HEK293 (cell line): Measurements from ENCODE around the gene CFP.
A peak's percentile ranks its signal among the peaks of the same experiment; 100 is the strongest.

ENCODE experiments used
- ATF2 ChIP-seq: fragments of 450-650 bp; formaldehyde crosslinking; IDR thresholded peaks from 2 replicates; pipeline ENCODE4 v1.5.1; 2016; ENCODE audit warnings: missing biosample characterization, missing genetic modification characterization, low read depth
- BCL11B ChIP-seq: fragments of 450-650 bp; formaldehyde crosslinking; IDR thresholded peaks from 2 replicates; pipeline ENCODE4 v1.5.1; 2016; ENCODE audit warnings: low read depth, missing biosample characterization, missing genetic modification characterization
- GLI4 ChIP-seq: fragments of 450-650 bp; formaldehyde crosslinking; IDR thresholded peaks from 2 replicates; pipeline ENCODE4 v1.5.1; 2016; ENCODE audit warnings: missing biosample characterization, missing genetic modification characterization
- KLF8 ChIP-seq: fragments of 450-650 bp; formaldehyde crosslinking; IDR thresholded peaks from 2 replicates; pipeline ENCODE4 v1.5.1; 2016; ENCODE audit warnings: missing biosample characterization, missing genetic modification characterization
- KLF9 ChIP-seq: fragments of 450-650 bp; formaldehyde crosslinking; IDR thresholded peaks from 2 replicates; pipeline ENCODE4 v1.5.1; 2016; ENCODE audit warnings: missing biosample characterization, missing genetic modification characterization, low read depth
- MZF1 ChIP-seq: fragments of 450-650 bp; formaldehyde crosslinking; IDR thresholded peaks from 2 replicates; pipeline ENCODE4 v1.5.1; 2017; ENCODE audit warnings: missing biosample characterization, missing genetic modification characterization, borderline replicate concordance
- ZBTB20 ChIP-seq: fragments of 450-650 bp; formaldehyde crosslinking; IDR thresholded peaks from 2 replicates; pipeline ENCODE4 v1.5.1; 2016; ENCODE audit warnings: missing biosample characterization, missing genetic modification characterization
- ZBTB26 ChIP-seq: fragments of 450-650 bp; formaldehyde crosslinking; optimal IDR thresholded peaks from 2 replicates; pipeline ENCODE3; 2016; ENCODE audit warnings: missing biosample characterization, mild to moderate bottlenecking, missing genetic modification characterization
- ZFHX2 ChIP-seq: fragments of 450-650 bp; formaldehyde crosslinking; conservative IDR thresholded peaks from 2 replicates; pipeline ENCODE4 v1.5.1; 2016; ENCODE audit warnings: missing biosample characterization, missing genetic modification characterization
- ZNF121 ChIP-seq: fragments of 450-650 bp; formaldehyde crosslinking; IDR thresholded peaks from 2 replicates; pipeline ENCODE4 v1.5.1; 2016; ENCODE audit warnings: missing biosample characterization, missing genetic modification characterization
- ZNF202 ChIP-seq: fragments of 450-650 bp; formaldehyde crosslinking; IDR thresholded peaks from 2 replicates; pipeline ENCODE4 v1.5.1; 2016; ENCODE audit warnings: missing biosample characterization, missing genetic modification characterization, borderline replicate concordance
- ZNF24 ChIP-seq: fragments of 450-650 bp; formaldehyde crosslinking; IDR thresholded peaks from 2 replicates; pipeline ENCODE4 v1.5.1; 2016; ENCODE audit warnings: missing biosample characterization, missing genetic modification characterization
- ZNF302 ChIP-seq: fragments of 450-650 bp; formaldehyde crosslinking; IDR thresholded peaks from 2 replicates; pipeline ENCODE4 v1.5.1; 2016; ENCODE audit warnings: missing biosample characterization, missing genetic modification characterization, low read depth
- ZNF416 ChIP-seq: fragments of 450-650 bp; formaldehyde crosslinking; IDR thresholded peaks from 2 replicates; pipeline ENCODE4 v1.5.1; 2016; ENCODE audit warnings: missing biosample characterization, missing genetic modification characterization
- ZNF426 ChIP-seq: fragments of 450-650 bp; formaldehyde crosslinking; IDR thresholded peaks from 2 replicates; pipeline ENCODE4 v1.5.1; 2017; ENCODE audit warnings: missing biosample characterization, missing genetic modification characterization, mild to moderate bottlenecking, inconsistent platforms, moderate library complexity
- ZNF48 ChIP-seq: fragments of 450-650 bp; formaldehyde crosslinking; IDR thresholded peaks from 2 replicates; pipeline ENCODE4 v1.5.1; 2016; ENCODE audit warnings: missing biosample characterization, missing genetic modification characterization
- ZNF544 ChIP-seq: fragments of 450-650 bp; formaldehyde crosslinking; IDR thresholded peaks from 2 replicates; pipeline ENCODE4 v1.5.0; 2017; ENCODE audit warnings: missing biosample characterization, missing genetic modification characterization
- ZNF600 ChIP-seq: fragments of 450-650 bp; formaldehyde crosslinking; IDR thresholded peaks from 2 replicates; pipeline ENCODE4 v1.5.1; 2016; ENCODE audit warnings: missing biosample characterization, missing genetic modification characterization
- ZNF623 ChIP-seq: fragments of 450-650 bp; formaldehyde crosslinking; IDR thresholded peaks from 2 replicates; pipeline ENCODE4 v1.5.1; 2016; ENCODE audit warnings: missing biosample characterization, missing genetic modification characterization
- ZNF629 ChIP-seq: fragments of 450-650 bp; formaldehyde crosslinking; IDR thresholded peaks from 2 replicates; pipeline ENCODE4 v1.5.1; 2017; ENCODE audit warnings: missing biosample characterization, missing genetic modification characterization
- ZNF654 ChIP-seq: fragments of 450-650 bp; formaldehyde crosslinking; IDR thresholded peaks from 2 replicates; pipeline ENCODE4 v1.5.1; 2016; ENCODE audit warnings: low read depth, missing biosample characterization, missing genetic modification characterization
- ZNF677 ChIP-seq: fragments of 450-650 bp; IDR thresholded peaks from 2 replicates; pipeline ENCODE4 v1.5.0; 2018; ENCODE audit warnings: missing biosample characterization, mild to moderate bottlenecking, missing genetic modification characterization, moderate library complexity
- ZNF792 ChIP-seq: fragments of 450-650 bp; formaldehyde crosslinking; IDR thresholded peaks from 2 replicates; pipeline ENCODE4 v1.5.1; 2016; ENCODE audit warnings: missing biosample characterization, missing genetic modification characterization
- ZNF843 ChIP-seq: fragments of 450-650 bp; formaldehyde crosslinking; IDR thresholded peaks from 2 replicates; pipeline ENCODE4 v1.5.1; 2016; ENCODE audit warnings: missing biosample characterization, missing genetic modification characterization
- ZSCAN23 ChIP-seq: fragments of 450-650 bp; formaldehyde crosslinking; IDR thresholded peaks from 2 replicates; pipeline ENCODE4 v1.5.1; 2016; ENCODE audit warnings: missing biosample characterization, missing genetic modification characterization
- ZXDB ChIP-seq: fragments of 450-650 bp; formaldehyde crosslinking; IDR thresholded peaks from 2 replicates; pipeline ENCODE4 v1.5.1; 2016; ENCODE audit warnings: missing biosample characterization, missing genetic modification characterization
- TF ChIP-seq, protein P1 (sequence below): fragments of 450-650 bp; formaldehyde crosslinking; IDR thresholded peaks from 2 replicates; pipeline ENCODE4 v1.5.1; 2016; ENCODE audit warnings: missing biosample characterization, missing genetic modification characterization
- TF ChIP-seq, protein P2 (sequence below): IDR thresholded peaks from 2 replicates; pipeline ENCODE4 v1.6.1; 2011; ENCODE audit warnings: mild to moderate bottlenecking, low read depth, low read length, borderline replicate concordance
- TF ChIP-seq, protein P3 (sequence below): fragments of 450-650 bp; formaldehyde crosslinking; conservative IDR thresholded peaks from 2 replicates; pipeline ENCODE4 v1.5.1; 2016; ENCODE audit warnings: low read depth, missing biosample characterization, missing genetic modification characterization
- TF ChIP-seq, protein P4 (sequence below): fragments of 450-650 bp; formaldehyde crosslinking; IDR thresholded peaks from 2 replicates; pipeline ENCODE4 v1.5.1; 2016; ENCODE audit warnings: missing biosample characterization, missing genetic modification characterization

CFP gene

DNA sequence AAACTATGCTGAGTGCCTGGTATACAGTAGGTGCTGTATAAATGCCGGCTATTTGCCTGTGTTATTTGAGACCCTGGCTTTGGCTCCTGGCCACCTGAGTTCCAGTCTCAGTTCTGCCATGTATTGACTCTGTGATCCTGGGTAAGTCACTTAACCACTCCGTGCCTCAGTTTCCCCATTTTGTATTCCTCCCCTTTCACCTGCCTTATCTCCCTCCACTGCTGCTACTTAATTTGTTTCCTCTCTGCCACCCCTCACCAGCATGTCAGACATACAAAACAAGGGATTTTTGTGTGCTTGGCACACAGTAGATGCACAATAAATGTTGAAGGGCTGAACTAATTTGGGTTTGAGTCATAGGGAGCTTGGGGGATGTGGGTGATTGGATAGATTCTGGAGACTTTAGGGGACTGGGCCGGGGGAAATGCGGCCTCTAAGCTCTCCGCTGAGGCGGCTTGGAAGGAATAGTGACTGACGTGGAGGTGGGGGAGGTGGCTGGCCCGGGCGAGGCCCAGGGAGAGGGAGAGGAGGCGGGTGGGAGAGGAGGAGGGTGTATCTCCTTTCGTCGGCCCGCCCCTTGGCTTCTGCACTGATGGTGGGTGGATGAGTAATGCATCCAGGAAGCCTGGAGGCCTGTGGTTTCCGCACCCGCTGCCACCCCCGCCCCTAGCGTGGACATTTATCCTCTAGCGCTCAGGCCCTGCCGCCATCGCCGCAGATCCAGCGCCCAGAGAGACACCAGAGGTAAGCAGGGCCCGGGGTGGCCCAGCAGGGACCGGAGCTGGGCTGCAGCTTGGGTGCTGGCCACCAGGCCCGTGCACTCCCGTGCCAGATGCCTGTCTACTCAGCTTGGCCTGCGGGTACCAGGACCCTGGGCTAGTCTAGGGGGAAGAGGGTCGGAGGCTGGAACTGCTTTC is 47.7 kb downstream of the CFP start, which contains the start of gene TIMP1 (continued):
- TF ChIP-seq BCL11B (tag by site-specific recombination) (0 out of 2 replicates have a peak, but pooled peaks have one; percentile 31), ZNF600 (tag by site-specific recombination) (0 out of 2 replicates have a peak, but pooled peaks have one; percentile 30), ZNF24 (tag by site-specific recombination) (no peak), ZNF426 (tag by site-specific recombination) (no peak), ZNF654 (tag by site-specific recombination) (no peak), ZNF544 (tag by site-specific recombination) (no peak), ZFHX2 (tag by site-specific recombination) (peak; percentile 97), ZNF629 (tag by site-specific recombination) (peak; percentile 24; the same call in 1 of the 2 replicates), KLF8 (tag by site-specific recombination) (no peak), ZNF623 (tag by site-specific recombination) (no peak), ZNF302 (tag by site-specific recombination) (no peak), ZNF792 (peak; percentile 98), ZNF121 (tag by site-specific recombination) (no peak), ZBTB26 (peak; percentile 23), ZXDB (tag by site-specific recombination) (peak; percentile 62), ZNF416 (no peak), ZNF202 (no peak), ZBTB20 (no peak), ZNF843 (tag by site-specific recombination) (no peak), ATF2 (tag by site-specific recombination) (no peak), ZNF48 (tag by site-specific recombination) (no peak), KLF9 (tag by site-specific recombination) (peak; percentile 47; the same call in 1 of the 2 replicates), ZSCAN23 (tag by site-specific recombination) (no peak), GLI4 (tag by site-specific recombination) (no peak), MZF1 (tag by site-specific recombination) (0 out of 2 replicates have a peak, but pooled peaks have one; percentile 25), ZNF677 (tag by site-specific recombination) (no peak)
- TF ChIP-seq, protein P1, sequence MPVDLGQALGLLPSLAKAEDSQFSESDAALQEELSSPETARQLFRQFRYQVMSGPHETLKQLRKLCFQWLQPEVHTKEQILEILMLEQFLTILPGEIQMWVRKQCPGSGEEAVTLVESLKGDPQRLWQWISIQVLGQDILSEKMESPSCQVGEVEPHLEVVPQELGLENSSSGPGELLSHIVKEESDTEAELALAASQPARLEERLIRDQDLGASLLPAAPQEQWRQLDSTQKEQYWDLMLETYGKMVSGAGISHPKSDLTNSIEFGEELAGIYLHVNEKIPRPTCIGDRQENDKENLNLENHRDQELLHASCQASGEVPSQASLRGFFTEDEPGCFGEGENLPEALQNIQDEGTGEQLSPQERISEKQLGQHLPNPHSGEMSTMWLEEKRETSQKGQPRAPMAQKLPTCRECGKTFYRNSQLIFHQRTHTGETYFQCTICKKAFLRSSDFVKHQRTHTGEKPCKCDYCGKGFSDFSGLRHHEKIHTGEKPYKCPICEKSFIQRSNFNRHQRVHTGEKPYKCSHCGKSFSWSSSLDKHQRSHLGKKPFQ (tag by site-specific recombination), result no peak
- TF ChIP-seq, protein P2, sequence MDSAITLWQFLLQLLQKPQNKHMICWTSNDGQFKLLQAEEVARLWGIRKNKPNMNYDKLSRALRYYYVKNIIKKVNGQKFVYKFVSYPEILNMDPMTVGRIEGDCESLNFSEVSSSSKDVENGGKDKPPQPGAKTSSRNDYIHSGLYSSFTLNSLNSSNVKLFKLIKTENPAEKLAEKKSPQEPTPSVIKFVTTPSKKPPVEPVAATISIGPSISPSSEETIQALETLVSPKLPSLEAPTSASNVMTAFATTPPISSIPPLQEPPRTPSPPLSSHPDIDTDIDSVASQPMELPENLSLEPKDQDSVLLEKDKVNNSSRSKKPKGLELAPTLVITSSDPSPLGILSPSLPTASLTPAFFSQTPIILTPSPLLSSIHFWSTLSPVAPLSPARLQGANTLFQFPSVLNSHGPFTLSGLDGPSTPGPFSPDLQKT, result no peak
- TF ChIP-seq, protein P3, sequence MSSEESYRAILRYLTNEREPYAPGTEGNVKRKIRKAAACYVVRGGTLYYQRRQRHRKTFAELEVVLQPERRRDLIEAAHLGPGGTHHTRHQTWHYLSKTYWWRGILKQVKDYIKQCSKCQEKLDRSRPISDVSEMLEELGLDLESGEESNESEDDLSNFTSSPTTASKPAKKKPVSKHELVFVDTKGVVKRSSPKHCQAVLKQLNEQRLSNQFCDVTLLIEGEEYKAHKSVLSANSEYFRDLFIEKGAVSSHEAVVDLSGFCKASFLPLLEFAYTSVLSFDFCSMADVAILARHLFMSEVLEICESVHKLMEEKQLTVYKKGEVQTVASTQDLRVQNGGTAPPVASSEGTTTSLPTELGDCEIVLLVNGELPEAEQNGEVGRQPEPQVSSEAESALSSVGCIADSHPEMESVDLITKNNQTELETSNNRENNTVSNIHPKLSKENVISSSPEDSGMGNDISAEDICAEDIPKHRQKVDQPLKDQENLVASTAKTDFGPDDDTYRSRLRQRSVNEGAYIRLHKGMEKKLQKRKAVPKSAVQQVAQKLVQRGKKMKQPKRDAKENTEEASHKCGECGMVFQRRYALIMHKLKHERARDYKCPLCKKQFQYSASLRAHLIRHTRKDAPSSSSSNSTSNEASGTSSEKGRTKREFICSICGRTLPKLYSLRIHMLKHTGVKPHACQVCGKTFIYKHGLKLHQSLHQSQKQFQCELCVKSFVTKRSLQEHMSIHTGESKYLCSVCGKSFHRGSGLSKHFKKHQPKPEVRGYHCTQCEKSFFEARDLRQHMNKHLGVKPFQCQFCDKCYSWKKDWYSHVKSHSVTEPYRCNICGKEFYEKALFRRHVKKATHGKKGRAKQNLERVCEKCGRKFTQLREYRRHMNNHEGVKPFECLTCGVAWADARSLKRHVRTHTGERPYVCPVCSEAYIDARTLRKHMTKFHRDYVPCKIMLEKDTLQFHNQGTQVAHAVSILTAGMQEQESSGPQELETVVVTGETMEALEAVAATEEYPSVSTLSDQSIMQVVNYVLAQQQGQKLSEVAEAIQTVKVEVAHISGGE, result no peak
- TF ChIP-seq, protein P4, sequence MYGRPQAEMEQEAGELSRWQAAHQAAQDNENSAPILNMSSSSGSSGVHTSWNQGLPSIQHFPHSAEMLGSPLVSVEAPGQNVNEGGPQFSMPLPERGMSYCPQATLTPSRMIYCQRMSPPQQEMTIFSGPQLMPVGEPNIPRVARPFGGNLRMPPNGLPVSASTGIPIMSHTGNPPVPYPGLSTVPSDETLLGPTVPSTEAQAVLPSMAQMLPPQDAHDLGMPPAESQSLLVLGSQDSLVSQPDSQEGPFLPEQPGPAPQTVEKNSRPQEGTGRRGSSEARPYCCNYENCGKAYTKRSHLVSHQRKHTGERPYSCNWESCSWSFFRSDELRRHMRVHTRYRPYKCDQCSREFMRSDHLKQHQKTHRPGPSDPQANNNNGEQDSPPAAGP, result no peak; the same call in 1 of the 2 replicates
